ENCODE data around the gene MMP15. TPM values are rescaled to one million over a fixed set of nuclear protein-coding genes. Genes with fewer than 3 reads are reported as not detected.

The MMP15 gene
- total and polyA plus RNA-seq, 12 donors, result 24.4 to 88.4 (median 58.1) TPM

DNA sequence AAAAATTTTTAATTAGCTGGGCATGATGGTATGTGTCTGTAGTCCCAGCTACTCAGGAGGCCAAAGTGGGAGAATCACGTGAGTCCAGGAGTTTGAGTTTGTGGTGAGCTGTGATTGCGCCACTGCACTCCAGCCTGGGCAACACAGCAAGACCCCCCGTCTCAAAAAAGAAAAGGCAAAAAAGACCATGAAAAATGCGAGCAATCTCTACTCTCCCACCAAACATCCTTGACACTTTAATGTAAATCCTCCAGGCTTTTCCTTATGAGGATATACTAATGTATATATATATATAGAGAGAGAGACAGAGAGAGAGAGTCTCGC lies 28.1 kb downstream of the MMP15 start:
- H3K27ac ChIP-seq, result no peak overlapping the region
- H3K36me3 ChIP-seq, result no peaks in the 10 kb centered on the region
- intact Hi-C loops (cut with DNase I), result no loop called here
- DNase-seq (no peak), ATAC-seq (no peak)
- no peaks in the 10 kb centered on the region for H3K27me3 ChIP-seq
- no peak overlapping the region for H3K4me3 ChIP-seq
- 96 to 97% methylated on average over 5 of the region's 5 CpGs for WGBS, 2 donors
- peaks cover 0 to 30% (median 13%) of the 10 kb centered on the region in 9 donors for H3K4me1 ChIP-seq
- TF ChIP-seq, protein P1, sequence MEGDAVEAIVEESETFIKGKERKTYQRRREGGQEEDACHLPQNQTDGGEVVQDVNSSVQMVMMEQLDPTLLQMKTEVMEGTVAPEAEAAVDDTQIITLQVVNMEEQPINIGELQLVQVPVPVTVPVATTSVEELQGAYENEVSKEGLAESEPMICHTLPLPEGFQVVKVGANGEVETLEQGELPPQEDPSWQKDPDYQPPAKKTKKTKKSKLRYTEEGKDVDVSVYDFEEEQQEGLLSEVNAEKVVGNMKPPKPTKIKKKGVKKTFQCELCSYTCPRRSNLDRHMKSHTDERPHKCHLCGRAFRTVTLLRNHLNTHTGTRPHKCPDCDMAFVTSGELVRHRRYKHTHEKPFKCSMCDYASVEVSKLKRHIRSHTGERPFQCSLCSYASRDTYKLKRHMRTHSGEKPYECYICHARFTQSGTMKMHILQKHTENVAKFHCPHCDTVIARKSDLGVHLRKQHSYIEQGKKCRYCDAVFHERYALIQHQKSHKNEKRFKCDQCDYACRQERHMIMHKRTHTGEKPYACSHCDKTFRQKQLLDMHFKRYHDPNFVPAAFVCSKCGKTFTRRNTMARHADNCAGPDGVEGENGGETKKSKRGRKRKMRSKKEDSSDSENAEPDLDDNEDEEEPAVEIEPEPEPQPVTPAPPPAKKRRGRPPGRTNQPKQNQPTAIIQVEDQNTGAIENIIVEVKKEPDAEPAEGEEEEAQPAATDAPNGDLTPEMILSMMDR (IDR thresholded peaks at IDR 0.05), result no peak
- H3K9me3 ChIP-seq, result no peaks in the 10 kb centered on the region

DNA sequence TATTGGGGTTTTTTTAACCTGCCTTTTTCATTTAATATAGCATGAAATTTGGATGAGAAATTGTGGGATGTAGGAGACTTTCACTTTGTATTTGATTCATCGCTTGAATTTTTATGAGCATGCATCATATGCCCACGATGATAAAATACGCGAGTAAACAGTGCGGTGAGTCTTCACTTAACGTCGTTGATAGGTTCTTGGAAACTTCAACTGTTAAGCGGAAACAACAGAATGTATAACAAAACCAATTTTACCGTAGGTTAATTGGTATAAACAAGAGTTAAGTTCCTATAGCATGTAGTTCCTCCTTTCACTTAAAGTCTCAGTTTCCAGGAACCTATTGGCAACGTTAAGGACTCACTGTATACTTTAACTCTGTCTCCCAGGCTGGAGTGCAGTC lies 28.7 kb downstream of the MMP15 start:
- Histone ChIP-seq H3K4me1 (peaks cover 0 to 24% (median 6%) of the 10 kb centered on the region in 9 donors), H3K27ac (no peak overlapping the region), H3K4me3 (no peak overlapping the region), H3K36me3 (no peaks in the 10 kb centered on the region), H3K9me3 (no peaks in the 10 kb centered on the region), H3K27me3 (no peaks in the 10 kb centered on the region)
- ATAC-seq, result no peak
- DNase-seq, result no peak
- 82 to 86% methylated on average over 10 of the region's 10 CpGs for WGBS, 2 donors
- TF ChIP-seq, protein P1 (IDR thresholded peaks at IDR 0.05), result no peak
- intact Hi-C loops (cut with DNase I), result no loop called here

DNA sequence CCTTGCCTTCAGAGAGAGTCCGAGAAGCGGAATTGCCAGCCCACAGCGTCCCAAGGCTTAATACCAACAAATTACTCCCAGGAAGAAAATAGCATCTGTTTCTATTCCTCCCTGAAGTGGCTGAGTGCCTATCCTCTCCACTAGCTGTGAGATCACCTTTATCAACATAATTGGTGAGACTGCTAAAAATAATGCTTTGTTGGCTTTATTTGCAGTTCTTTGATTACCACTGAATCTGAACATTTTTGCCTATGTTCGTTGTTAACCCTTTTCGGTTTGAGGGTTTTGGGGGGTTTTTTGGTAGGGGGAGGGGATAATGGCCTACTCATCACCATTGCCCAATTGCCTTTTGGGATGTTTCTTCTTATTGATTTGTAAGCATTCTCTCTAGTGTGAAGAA lies 31.0 kb downstream of the MMP15 start:
- no peaks in the 10 kb centered on the region for H3K9me3 ChIP-seq
- DNase-seq (no peak), ATAC-seq (no peak)
- no peak overlapping the region for H3K27ac ChIP-seq
- no peak overlapping the region for H3K4me3 ChIP-seq
- intact Hi-C loops (cut with DNase I), result no loop called here
- peaks cover 0 to 11% (median 0%) of the 10 kb centered on the region in 9 donors for H3K4me1 ChIP-seq
- 48 to 53% methylated on average over 5 of the region's 5 CpGs for WGBS, 2 donors
- H3K27me3 ChIP-seq, result no peaks in the 10 kb centered on the region
- H3K36me3 ChIP-seq, result no peaks in the 10 kb centered on the region
- TF ChIP-seq, protein P1 (IDR thresholded peaks at IDR 0.05), result no peak

DNA sequence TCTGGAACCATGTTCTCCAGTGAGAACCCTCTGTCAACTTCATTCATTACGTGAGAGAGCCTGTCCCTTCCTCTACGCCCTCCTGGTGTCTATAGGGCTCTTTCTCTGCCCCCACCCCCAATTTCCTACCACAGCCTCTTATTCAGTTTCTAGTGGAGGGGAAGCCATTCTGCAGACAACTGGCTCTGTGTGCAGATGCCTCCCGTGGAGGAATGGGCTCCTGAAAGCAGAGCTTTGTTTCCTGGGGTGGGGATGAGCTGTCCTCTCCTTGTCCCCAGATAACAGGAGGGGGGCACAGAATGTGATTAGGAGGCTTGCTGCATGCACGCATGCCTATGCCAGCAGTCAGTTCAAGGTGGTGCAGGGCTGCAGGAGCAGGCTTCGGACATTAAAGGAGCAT lies 31.6 kb downstream of the MMP15 start:
- DNase-seq, result no peak
- Histone ChIP-seq H3K27me3 (no peaks in the 10 kb centered on the region), H3K27ac (no peak overlapping the region), H3K36me3 (no peaks in the 10 kb centered on the region), H3K4me3 (no peak overlapping the region), H3K4me1 (peaks cover 0 to 7% (median 0%) of the 10 kb centered on the region in 9 donors), H3K9me3 (no peaks in the 10 kb centered on the region)
- TF ChIP-seq, protein P1 (IDR thresholded peaks at IDR 0.05), result no peak
- intact Hi-C loops (cut with DNase I), result no loop called here
- WGBS, 2 donors, result 69 to 70% methylated on average over 5 of the region's 5 CpGs
- ATAC-seq, result no peak

DNA sequence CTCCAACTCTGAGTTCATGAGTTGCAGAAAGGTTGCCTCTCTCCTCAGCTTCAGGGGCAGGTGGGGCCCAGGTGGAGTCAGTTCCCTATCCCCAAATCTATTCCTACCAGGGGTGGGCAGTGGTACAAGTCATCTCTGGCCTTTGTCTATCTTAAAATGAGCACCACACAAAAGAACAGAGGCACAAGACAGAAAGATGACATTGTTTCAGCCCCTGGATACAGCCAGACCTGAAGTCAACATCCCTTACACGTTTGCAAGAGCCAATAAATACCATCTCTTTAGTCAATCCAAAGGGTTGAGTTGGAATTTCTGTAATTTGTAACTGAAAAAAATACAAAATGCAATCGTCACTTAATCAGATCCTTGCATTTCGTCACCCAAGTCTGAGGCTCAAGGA lies 32.2 kb downstream of the MMP15 start:
- Histone ChIP-seq H3K27me3 (no peaks in the 10 kb centered on the region), H3K36me3 (no peaks in the 10 kb centered on the region), H3K4me1 (peaks cover 0 to 8% (median 0%) of the 10 kb centered on the region in 9 donors), H3K4me3 (no peak overlapping the region), H3K9me3 (no peaks in the 10 kb centered on the region), H3K27ac (no peak overlapping the region)
- 83 to 86% methylated on average over 3 of the region's 3 CpGs for WGBS, 2 donors
- DNase-seq (no peak), ATAC-seq (no peak)
- intact Hi-C loops (cut with DNase I), result no loop called here
- TF ChIP-seq, protein P1 (IDR thresholded peaks at IDR 0.05), result no peak
